GOT3 (cell line): ENCODE data around the gene MLLT1.

ENCODE experiments used
- DNase-seq: peaks from one replicate; lab custom pipeline; 2025; ENCODE audit warnings: mixed read lengths; lab: John Stamatoyannopoulos, UW

The MLLT1 gene

DNA sequence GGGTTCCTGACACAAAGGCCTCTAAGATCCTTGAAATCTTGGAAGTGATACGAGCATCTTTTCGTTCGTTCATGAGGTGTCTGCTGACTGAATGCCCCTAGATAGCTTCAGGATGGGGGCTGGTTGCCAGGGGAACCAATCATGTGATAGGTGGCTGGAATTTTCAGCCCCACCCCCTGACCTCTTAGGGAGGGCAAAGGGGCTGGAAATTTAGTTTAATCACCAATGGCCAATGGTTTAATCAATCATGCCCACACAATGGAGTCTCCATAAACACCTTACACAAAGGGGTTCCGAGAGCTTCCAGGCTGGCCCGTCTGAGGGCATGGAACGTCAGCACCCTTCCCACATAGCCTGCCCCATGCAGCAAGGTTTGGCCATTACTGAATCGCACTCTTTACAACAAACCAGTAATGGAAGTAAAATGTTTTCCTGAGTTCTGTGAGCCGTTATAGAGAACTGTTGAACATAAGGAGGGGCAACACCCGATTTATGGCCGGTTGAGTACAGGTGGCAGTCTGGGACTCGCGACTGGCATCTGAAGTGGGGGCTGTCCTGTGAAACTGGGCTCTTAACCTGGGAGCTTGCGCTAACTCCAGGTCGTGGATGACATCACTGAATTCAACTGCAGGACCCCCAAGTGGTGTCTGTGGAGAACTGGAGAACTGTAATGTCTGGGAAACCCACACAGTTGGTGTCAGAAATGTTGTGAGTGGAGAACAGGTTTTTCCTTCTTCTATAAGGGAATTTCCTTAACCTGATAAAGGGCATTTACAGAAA is 25.6 kb downstream of the MLLT1 start:
- DNase-seq, result no peak

DNA sequence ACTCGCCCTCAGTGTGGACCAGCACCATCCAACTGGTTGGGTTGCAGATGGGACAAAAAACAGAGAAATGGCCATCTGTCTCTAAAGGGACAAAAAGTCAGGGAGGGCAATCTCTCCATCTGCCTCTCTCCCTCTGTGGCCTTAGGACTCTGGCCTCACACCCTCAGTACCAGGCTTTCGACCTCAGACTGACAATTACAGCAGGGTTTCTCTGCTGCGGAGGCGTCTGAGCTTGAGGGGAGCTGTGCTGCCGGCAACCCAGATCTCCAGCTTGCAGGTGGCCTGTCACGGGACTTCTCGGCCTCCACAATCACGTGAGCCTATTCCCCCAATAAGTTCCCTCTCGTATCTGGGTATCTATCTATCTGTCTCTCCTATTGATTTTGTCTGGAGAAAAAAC is 27.7 kb downstream of the MLLT1 start:
- no peak for DNase-seq

DNA sequence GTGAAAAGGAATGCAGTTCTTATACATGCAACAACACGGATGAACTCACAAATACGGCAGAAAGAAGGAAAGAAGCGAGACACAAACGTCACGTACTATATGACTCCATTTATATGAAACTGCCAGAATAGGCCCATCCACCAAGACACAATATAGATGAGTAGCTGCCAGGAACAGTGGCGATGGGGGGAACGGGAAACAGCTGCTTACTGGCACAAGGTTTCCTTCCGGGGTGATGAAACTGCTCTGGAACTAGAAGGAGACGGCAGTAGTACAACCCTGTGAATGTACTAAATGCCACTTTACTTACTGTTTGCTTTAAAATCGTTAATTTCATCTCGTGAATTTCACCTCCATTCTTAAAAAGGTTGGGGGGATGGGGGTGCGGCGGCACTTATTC is 28.9 kb downstream of the MLLT1 start:
- no peak for DNase-seq

DNA sequence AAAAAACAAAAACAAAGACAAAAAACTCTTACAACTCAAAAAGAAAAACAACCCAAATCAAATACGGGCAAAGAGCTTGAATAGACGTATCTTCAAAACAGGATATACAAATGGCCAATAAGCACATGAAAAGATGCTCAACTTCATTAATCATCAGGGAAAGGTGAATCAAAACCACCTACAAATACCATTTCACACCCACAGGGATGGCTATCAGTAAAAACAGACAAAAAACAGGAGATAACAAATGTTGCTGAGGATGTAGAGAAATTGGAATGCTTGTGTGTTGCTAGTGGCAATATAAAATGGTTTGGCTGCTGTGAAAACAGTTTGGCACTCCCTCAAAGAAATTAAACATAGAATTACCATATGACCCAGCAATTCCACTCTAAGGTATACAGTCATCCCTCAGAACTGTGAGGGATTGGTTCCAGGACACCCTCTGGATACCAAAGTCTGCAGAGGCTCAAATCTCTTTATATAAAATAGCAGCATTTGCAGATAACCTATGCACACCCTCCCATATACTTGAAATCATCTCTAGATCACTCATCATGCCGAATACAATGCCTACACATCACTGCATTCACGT is 29.7 kb downstream of the MLLT1 start:
- DNase-seq, result no peak

DNA sequence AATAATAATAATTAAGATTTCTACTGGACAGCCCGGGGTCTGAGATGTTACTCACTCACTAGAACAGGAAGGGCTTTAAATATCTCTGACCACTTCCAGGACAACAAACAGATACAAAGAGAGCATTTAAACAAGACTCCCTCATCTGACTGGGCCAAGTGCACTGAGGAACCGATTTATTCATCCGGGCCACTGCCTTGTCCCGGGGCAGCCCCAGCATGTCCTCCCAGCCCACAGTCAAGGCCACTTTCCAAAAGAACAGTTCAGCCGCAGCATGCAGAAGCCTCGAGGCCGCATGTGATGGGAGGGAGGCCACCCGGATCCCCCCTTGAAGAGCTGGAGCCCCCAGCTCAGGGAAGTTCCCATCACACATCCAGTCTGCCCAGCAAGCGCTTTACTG is 30.5 kb downstream of the MLLT1 start:
- DNase-seq, result no peak

DNA sequence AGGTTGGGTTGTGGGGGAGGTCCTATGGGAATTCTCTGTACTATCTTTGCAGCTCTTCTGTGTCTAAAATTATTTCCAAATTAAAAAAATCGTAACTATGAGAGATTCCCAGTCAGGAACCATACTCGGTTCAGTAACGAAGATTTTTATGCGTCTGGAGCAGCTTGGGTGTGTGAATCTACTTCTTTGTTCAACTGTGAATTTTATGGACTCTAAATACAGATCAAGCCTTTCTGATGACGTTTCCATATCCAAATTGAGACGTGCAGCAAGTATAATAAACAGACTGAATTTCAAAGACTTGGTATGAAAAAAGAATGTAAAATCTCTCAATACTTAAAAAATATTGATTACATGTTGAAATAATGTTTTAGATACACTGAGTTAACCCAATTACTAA is 30.9 kb downstream of the MLLT1 start:
- no peak for DNase-seq

DNA sequence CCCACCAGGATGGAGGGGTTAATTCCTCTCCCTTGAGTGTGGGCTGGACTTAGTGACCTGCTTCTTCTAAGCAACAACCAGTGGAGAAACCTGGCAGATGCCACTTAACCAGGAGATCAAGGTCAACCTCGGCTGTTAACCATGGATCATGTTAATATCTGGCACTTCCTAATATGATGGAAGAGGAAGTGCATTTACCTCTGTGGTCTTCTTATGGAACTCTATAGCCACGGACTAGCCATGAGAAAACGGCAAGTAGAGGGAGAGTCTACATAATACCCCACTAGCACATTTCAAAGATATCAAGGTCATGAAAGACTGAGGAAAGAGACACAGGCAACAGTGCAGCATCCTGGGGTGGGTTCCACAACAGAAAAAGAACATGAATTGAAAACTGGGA is 31.4 kb downstream of the MLLT1 start:
- DNase-seq, result no peak

DNA sequence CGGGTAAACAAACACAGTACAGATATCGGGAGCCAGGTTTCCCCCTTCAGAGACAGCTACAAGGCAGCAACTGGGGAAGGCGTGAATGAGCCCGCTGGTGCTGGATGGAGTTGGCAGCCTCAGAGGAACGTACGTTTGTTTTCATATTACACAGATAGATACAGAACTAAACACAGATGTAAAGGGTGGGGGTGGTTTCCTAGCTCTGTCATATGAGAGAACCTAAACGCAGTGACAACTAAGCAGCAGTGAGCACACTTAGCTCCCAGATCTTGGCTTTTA is 32.8 kb downstream of the MLLT1 start:
- no peak for DNase-seq

DNA sequence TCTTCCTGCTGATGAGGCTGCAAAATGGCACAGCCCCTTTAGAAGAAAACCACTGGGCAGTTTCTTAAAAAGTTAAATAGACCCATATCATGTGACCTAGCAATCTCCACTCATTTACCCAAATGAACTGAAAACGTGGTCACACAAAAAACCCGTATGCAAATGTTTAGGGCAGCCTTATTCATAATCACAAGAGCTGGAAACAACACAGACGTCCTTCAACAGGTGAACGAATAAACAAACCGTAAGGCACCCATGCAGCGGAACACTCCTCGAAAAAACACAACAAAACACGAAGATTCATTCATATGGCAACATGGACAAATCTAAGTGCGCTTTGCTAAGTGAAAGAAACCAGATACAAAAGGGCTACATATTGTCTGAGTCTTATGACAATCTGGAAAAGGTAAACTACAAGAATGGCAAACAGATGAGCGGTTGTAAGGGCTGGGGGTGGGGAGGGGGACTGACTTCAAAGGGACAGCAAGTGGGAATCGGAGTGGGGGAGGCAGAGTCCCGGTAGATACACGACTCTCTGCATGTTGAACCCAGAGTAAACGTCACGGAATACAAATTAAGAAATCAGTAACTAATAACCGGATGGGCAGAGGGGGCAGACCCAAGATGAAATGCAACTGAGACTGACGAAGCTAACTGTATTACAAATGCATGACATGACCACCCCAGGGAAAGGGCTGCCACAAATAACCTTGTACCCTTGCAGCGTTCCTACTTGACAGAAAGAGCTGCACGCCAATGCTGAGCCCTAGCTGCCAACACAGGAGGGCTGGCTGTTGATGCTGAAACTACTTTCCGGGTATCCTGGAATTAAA is 33.4 kb downstream of the MLLT1 start:
- no peak for DNase-seq

DNA sequence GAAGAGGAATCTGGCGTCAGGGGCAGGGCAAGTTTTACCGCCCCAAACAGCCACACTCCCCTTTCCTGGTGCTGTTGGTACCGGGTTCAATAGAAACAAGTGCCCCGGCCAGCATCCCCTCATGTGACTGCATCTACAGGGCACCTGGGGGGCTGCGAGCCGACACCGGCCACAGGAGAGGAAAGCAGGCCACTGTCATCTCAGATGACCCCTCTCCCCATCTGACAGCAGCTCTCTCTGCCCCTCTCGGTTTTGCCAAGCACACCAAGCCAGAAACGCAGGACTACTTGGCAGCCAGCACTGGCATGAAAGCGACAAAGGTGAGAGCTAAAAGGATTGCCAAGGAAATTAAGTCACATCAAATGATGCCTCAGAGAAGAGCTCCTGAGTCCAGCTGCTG is 37.1 kb downstream of the MLLT1 start:
- DNase-seq, result no peak

DNA sequence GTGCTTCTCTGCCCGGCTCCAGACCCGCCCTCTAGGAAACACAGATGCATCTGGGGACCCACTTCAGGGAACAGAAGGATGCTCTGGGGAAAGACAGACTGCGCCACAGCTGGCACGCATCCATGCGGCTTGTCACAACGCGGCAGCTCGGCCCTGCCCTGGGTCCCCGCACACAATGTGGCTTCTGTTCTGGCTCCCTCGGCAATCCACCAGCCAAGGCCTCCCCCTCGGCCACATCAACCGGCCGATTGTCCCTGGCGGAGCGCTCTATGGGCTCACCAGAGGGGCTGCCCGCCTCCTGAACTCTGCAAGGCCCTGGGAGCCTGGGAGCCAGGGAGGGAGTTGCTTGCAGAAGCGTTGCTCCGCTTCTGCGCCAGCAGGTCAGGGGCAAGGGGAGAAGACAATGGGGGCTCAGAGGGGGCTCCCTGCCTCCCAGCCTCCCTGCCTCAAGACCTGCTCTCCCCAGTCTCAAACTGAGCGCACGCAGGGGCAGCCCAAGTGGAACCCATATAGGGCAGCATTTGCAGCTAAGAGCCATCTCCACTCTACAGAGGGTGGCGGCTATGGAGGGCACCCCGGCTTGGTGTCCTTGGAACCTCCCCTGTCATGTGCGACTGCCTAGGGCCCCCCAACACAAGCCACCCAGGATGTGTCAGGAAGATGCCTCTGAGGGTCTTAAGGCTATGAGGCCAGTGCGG is 37.9 kb downstream of the MLLT1 start:
- no peak for DNase-seq

DNA sequence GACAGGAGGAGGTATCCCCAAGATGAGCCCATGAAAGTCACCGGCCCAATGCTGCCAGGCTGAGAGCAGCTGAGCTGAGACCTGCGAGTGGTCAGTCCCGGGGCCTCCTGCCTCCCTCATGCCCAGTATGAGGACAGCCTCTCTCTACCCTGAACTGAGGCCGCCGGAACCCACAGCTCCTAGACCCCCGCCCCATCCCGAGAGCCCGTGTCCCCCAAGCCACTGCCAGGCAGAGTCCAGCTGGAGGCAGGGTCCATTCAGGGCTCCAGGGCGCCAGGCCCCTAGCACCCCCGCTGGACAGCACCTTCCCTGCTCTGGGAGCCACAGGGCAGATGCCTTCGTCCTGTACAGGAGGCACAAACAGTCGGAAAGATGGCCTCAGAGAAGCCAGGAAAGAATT is 38.7 kb downstream of the MLLT1 start:
- DNase-seq, result no peak

DNA sequence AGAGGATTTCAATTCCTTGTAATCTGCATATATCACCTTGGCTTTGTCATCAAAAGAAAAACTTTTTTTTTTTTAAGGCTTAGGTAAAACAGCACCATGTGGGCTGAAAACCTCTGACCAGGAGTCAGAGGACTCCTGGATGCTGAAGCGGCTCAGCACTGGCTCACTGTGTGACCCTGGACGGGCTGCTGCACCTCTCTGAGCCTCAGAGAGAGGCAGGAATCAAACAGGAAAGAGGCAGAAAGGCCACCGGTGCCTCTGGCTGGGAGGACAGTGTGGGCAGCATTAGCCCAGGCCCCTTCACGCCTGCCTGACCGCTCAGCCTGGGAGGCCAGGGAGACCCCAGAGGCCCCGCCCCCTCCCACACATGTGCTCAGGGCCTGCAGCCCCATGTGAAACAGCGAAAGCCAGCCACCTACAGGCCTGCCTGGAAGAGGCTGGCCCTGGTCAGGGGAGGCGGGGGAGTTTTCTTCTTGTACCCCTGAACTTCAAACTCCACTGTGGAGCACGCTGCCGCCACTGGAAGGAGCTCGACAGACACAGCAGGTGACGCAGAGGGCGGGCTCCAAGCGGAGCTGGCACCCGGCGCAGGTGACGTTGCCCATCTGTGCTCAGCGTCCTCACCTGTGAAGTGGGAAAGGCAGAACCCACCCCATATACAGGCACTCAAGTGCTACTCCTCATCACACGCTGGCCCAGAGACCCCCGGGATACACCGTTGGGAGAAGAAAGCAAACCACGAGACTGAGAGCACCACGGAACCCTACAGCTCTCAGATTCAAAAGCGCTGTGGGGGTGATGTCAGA is 39.7 kb downstream of the MLLT1 start:
- DNase-seq, result no peak

DNA sequence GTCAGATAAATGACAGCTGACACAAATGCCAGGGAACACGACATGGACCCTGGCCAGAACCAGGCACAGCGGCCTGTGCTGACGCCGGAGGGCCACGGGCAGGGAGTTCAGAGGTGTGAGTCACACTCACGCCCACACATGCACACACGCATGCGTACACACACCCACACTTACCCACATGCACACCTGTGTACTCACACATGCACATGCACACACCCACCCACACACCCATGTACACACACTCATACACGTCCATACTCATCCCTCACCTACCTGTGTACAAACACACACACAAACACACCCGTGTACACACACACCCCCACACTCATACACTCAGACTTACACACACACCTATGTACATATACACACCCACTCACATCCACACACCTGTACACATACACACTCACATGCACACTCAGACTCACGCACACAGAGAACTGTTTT is 40.4 kb downstream of the MLLT1 start:
- DNase-seq, result no peak

DNA sequence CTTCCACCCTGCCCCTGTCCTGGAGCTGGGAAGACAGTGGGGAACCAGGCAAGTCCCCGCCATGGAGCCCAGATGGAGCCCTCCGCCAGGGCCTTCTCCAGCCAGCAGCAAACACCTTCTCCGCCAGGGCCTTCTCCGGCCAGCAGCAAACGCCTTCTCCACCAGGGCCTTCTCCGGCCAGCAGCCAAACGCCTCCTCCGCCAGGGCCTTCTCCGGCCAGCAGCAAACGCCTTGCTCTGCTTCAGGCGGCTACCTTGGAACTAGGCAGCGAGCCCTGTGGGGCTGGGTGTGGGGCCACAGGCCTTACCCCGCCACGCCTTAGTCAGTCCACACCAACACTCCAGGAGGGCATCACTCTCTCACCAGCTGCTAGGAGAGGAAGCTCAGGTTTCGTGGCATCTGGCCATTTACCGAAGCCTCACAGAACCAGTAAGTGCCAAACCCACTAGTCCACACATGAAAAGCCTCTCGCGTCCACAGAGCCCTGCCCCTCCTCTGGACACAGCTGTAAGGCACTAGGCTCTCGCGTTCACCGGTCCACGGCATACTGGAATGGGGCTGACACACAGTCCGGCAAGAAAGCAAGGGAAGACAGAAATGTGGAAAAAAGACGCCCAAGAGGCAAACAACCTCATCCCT is 41.0 kb downstream of the MLLT1 start:
- no peak for DNase-seq

DNA sequence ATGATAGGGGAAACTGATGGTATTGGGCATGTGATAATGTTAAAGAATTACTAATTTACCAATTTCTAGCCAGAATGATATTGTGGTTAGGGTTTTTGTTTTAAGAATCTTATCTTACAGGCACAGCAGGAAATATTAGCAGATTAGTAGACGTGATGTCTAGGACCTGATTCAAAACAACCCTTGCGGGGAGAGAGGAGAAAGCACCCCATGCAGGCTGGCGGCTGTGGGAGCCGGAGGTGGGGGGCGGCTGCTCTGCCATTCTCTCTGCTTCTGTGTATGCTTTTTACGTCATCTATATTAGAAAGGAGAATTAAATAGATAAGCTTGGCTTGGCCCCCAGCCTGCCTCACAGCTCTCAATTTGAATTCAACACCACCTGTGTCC is 41.5 kb downstream of the MLLT1 start:
- no peak for DNase-seq

DNA sequence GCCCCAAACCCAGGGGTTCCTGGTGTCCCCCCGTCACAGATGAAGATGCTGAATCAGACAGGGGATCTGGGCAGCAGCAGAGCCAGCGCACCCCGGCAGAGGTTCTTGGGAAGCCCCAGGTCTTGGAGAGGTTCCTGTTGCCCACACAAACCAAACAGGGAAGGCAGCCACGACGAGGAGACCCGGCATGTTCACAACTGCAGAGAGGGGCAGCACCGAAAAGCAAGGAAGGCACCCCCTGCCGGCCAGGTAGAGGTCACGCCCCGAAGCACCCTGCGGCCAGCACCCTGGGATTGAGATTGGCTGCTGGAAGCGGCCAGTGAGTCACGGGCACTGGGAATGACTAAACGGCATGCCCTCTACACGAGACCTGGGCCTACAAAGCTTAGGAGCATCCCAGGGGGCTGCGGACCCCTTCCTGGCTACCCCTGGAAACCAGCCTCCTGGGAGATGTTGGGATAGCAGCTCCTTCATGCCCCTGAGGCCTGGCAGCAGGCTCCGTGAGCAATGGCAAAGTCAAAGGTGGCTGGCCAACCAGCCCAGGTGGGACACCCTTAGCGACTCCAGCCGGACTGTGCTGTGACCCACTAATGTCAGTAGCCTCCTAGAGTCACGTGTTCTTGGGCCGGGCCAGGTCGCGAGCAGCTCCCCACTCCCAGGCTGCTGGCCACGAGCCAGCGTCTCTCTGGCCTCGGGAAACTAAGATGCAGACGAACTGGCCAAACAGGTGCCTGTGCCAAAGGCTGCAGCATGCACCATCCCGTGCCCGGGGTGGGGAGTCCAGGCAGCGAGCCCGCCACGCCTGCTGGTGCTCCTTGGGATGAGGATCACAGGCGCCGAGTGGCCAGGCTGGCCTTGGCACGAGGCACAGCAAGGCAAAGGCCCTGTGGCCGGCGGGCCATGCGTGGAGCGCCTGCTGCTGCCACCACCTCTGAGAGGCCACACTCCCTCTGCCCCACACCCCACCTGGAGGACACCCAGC is 43.2 kb downstream of the MLLT1 start:
- no peak for DNase-seq

DNA sequence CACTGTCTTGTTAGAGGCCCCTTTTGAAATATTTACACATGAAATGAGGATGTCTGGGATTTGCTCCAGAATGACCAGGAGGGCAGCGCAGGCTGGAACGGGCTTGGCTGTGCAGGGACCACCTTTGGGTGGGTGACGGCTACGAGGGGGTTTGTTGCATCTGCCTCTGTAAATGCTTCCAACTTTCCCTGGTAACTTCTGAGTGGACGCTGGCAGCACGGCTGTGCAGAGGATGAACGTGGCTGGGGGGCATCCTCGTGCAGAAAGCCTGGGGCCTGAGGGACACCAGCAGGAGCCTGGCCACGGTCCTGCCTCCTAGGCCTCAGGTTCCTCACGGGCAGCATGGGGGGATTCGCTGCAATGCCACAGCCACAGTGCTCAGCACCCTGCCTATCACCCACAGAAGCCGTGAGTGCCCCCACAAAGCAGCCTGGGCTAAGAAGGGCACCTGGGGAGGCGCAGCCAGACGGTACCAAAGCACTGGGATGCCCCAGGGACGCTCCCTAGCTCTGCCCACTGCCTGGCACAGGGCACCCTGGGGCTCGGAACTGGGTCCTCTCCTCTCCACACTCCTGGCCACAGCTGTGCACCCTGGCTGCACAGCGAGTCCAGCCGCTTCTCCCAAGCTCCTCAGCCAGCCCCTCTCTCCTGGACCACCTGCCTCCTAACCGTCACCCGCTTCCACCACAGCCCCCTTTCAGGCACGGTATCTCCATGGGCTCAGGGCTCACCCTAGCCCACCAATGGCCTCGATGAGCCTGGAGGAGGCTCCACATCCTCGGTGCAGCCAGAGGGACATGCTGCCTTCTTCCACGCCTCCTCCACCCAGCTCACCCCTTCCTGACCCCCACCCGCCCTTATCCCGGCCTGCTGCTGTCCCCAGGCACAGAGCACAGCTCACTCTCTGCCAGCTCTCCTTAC is 44.5 kb downstream of the MLLT1 start:
- DNase-seq, result no peak

DNA sequence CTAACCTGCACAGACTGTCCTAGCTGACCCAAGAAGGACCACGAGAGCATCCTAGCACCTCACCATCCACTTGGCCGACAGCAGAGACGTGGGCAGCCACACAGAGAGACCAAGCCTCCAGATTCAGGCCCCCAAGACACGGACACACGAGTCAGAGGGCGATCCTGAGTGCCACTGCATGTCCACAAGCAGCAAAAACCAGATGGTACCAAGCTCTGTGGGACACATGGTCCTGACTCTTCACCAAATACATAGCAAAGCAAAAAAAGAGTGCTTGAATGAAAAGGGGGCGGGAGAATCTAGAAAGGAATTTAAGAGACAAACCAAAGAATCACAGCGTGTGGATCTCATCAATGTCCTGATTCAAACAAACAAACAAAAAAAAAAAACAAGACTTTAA is 45.2 kb downstream of the MLLT1 start:
- DNase-seq, result no peak
